ENCODE results near the gene PI4KA.

- TF ChIP-seq CTCF (IDR thresholded peaks at IDR 0.05) (no peak), POLR2A (IDR thresholded peaks at IDR 0.05) (no peak)
Measured at GRCh38 chr22:20887375-20887774, 28.8 kb upstream of the PI4KA start.

Data from body of pancreas (tissue), 4 donors.